Measurements from ENCODE around the gene FBXO28. TPM values are rescaled to one million over a fixed set of nuclear protein-coding genes. Genes with fewer than 3 reads are reported as not detected.

The FBXO28 gene
- total and polyA plus RNA-seq, 2 donors (not counting 3 experiments of a cell fraction or from before 2014, with no cell fraction given), result 8.9 to 32.6 TPM

- Histone ChIP-seq H3K4me2 (ENCODE audit: insufficient read depth, low read length) (no peak overlapping the region), H3K79me2 (ENCODE audit: control insufficient read depth, insufficient read depth, low read length) (no peaks in the 10 kb centered on the region), H3K4me3 (replicated peaks in 1 of 3; ENCODE audit: insufficient read depth in 1 of 3, low read depth in 1 of 3, low read length in 3 of 3) (no peak overlapping the region), H3K9me1 (replicated peaks; ENCODE audit: control insufficient read depth, extremely low read depth, insufficient read depth, low read length) (no peaks in the 10 kb centered on the region), H4K20me1 (replicated peaks; ENCODE audit: control insufficient read depth, extremely low read depth, insufficient read depth, low read length) (no peaks in the 10 kb centered on the region), H3K4me1 (ENCODE audit: control insufficient read depth, extremely low read depth, insufficient read depth, low read length) (peaks cover 5% of the 10 kb centered on the region), H3K9ac (replicated peaks; ENCODE audit: extremely low read depth, insufficient read depth, low read length) (no peak overlapping the region), H3K27ac (ENCODE audit: insufficient read depth, low read depth, low read length) (no peak overlapping the region), H3K36me3 (ENCODE audit: control insufficient read depth in 2 of 2, extremely low read depth in 1 of 2, insufficient read depth in 2 of 2, low read length in 2 of 2) (no peaks in the 10 kb centered on the region), H2AFZ (ENCODE audit: low read depth, low read length) (no peak overlapping the region), H3K27me3 (ENCODE audit: control insufficient read depth in 2 of 2, insufficient read depth in 2 of 2, low read length in 2 of 2) (peaks cover 0 to 1% of the 10 kb centered on the region in 2 experiments), H3K9me3 (replicated peaks; ENCODE audit: control insufficient read depth, insufficient read depth, low read length) (no peaks in the 10 kb centered on the region)
- DNase-seq (ENCODE audit: low read depth, low spot score) (no peak), FAIRE-seq (no peak)
- CTCF ChIA-PET, result no interaction called here
- BruUV-seq (replicated peaks), result no TSS peak
- dilution Hi-C loops (cut with MboI; ENCODE audit: extremely low pct_ligation_motif_present, low sequenced_read_pairs) (no loop called here), intact Hi-C loops (cut with micrococcal nuclease) (no loop called here)
- TF ChIP-seq MAX (IDR thresholded peaks at IDR 0.05; ENCODE audit: insufficient read depth, insufficient read length) (no peak), FOS (IDR thresholded peaks at IDR 0.05; ENCODE audit: borderline replicate concordance, insufficient read depth, low read length) (no peak), POLR2AphosphoS5 (IDR thresholded peaks at IDR 0.05; ENCODE audit: insufficient read depth, low read depth, low read length) (no peak), EZH2 (IDR thresholded peaks at IDR 0.05; ENCODE audit: borderline replicate concordance, low read depth, low read length, severe bottlenecking) (no peak), JUN (IDR thresholded peaks at IDR 0.05; ENCODE audit: borderline replicate concordance, insufficient read depth, insufficient read length, low read depth) (no peak), POLR2A (IDR thresholded peaks at IDR 0.05; ENCODE audit: low read depth, low read length) (no peak), CTCF (IDR thresholded peaks at IDR 0.05; ENCODE audit: extremely low read depth in 1 of 2, insufficient read depth in 1 of 2, low read depth in 1 of 2, low read length in 2 of 2) (no peak), GATA2 (IDR thresholded peaks at IDR 0.05; ENCODE audit: insufficient read depth, insufficient read length, low read depth, low read length) (no peak), MYC (IDR thresholded peaks at IDR 0.05; ENCODE audit: low read depth, low read length) (no peak)
- POLR2A ChIA-PET, result no interaction called here
These were observed 21.8 kb upstream of the FBXO28 start for GRCh38 chr1:224092111-224092510.

All from endothelial cell of umbilical vein (primary cell).